HK-2 (cell line): ENCODE results near the gene DNHD1.

ENCODE experiments used
- DNase-seq: peaks from one replicate; pipeline ENCODE4 v3.0.0-alpha.2; 2018; ENCODE audit not compliant: unreplicated experiment

DNHD1 gene

DNA sequence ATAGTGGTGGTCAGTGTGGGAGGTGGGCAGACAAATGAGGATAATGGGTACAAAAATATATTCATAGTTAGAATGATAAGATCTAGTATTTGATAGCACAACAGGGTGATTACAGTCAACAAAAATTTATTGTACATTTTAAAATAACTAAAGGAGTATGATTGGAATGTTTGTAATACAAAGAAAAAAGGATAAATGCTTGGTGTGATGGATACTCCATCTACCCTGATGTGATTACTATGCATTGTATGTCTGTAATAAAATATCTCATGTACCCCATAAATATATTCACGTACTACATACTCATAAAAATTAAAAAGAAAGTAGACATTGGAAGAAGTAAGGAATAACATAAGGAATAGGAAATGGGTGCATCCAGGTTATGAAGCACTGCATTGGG lies 90.9 kb downstream of the DNHD1 start:
- DNase-seq: no peak

DNA sequence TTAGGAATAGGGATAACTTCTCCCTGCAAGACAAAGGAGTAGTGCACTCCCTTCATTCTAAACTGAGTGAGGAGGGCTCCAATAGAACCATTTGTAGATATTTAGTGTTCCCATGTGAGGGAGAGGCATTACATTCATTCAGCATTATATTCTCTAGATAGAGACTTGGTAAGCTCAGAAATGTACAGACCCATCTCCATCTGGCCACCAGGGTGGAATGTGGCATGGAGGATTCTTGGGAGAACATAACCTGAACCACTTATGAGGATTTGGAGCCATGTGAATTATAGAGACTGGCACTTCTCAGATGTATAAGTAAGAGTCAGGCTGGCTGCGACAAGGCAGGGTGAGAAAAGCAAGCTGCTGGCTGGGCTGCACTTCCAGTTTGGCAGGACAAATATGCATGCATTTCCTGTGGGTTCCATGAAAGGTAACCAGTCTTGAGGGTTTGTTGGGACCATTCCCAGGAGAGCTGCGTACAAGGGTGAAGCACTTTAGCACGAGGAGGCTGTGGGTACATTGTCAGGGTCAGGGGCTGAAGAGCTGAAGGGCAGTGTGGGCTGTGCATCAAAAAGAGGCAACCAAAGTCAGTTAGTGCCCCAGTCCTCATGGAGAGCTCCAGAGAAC lies 97.2 kb downstream of the DNHD1 start:
- no peak for DNase-seq

DNA sequence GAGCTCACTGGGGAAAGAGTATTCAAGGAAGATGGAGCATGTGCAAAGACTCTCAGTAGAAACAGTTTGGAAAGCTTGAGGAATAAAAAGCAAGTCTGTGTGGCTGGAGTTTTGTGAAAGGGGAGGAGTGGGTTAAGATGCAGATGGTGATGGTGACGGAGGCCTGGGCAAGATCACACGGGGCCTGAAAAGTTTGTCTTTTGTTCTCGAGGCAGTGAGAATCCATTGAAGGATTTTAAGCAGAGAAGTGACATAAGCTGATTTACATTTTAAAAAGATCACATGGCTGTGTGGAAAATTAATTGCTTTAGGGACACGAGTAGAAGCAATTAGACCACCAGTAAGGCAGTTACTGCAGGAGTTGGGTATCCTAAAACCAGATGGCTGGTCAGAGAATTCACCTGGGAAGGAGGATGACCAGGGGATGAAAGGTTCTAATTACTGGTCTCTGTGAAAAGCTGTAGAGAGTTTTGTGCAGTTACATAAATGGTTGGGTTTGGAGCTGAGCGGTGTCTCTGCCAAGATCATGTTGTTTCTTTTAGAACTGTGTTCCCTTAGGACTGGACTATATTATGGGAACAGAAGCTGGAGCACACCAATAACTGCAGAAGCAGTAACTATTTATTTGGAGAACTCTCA lies 99.3 kb downstream of the DNHD1 start:
- DNase-seq: no peak

DNA sequence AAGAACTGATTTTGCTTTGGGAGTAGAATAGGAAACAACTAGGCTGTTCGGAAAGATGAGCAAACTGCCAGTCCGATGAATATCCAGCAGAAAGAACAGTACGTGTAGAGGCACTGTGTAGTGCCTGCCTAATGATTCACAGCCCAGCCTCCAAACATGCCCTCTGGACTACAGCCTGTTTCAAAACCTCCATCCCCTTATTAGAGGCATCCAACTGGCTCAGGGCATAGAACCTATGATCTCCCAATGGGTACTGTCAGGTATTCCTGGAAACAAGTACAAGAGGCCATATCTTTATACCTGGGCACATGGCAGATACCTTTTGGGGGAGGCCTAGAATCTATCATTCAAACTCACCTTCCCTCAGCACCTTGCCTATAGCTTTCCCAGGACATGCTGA lies 101.5 kb downstream of the DNHD1 start:
- no peak for DNase-seq

DNA sequence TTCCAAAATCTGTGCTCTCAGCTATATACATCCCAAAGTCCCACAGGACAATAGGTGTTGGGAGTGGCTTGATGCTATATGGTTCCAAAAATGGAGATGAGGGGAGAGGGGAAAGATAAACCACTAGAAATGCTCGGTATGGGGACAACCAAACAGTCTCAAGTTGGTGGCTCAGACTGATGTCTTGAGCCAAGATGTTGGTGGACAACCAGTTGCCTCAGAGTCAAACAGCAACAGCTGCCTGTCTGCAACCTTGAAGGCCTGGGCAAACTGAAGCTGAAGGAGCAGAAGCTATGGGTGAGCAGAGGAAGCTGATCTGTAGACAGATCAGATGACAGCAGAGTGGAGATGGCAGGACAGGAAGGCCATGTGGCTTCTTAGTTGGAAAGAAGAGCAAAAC lies 102.4 kb downstream of the DNHD1 start:
- DNase-seq: no peak

DNA sequence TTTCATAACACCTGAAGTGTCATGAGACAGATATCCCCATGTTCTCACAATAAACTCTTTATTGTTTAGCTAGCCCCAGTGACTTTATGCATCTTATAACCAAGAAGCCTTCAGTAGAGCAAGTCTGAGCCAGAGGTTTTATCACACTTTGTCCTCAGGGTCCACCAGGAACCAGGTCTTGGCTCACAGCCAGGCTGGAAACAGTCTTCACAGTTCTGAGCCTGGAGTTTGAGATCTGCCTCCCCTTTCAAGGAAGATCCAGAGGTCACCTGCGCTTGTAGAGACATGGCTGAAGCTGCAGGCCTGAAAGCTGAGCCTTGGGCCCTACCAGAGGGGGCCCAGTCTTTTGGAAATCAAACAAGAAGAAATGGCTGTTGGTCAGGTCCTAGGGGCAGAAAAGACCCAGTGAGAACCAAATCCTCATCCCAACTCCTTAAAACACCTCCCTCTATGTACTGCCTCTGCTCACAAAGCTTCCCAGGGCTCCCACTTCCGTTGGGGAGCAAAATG lies 102.9 kb downstream of the DNHD1 start:
- no peak for DNase-seq

DNA sequence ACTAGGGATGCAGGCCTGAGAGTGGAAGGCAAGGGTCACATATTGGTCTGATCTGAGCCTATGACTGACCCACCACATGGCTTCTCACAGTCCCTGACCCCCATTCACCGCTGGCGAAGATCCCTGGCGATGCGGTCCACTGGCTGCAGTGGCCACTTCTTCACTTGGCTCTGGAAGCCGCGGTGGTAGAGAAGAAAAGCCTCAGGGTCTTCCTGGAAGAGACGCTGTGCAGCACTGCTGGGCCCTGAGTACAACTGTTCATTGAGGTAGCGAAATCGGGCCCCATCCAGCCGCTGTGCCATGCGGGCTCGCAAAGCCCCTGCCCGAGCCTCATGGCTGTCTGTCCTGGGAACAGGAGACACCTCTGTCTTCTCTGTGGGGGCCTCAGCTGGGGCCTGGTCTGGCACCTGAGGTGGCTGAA lies 104.0 kb downstream of the DNHD1 start:
- no peak for DNase-seq

DNA sequence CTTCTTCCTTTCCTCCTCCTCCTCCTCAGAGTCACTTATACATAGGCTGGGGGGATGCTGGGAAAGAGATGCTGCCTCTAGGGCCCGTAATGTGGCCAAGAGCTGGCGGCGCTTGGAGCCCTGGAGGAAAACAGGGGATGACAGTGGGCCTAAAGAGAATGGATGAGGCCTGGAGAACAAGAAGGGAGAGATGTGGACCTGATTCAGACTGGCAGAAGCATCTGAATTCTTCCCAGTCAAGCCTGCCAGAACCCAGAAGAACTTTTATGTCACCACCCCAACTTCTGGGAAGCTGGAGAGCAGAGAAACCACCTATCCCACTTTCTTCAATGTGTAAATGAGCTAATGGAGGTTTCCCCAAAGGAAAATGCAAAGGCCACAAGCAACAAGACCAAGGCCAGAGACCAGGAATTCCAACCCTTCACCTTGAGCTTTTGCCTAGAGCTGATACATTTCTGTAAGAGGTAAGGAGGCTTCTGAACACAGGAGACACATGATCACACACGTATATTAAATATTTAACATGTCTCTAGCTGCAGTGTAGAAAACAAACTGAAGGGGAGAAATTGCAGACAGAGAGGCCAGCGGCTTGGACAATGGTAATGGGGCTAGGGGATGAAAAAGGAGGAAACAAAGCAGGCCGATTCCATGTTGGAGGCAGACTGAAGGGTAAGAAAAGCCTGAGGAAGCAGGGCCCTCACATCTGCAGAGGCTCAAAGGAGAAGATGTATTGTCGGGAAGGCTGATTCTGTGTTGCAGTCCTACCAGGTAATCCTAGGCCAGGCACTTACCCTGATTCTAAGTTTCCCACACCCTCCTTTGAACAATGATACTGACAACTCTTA lies 105.2 kb downstream of the DNHD1 start:
- DNase-seq: no peak

DNA sequence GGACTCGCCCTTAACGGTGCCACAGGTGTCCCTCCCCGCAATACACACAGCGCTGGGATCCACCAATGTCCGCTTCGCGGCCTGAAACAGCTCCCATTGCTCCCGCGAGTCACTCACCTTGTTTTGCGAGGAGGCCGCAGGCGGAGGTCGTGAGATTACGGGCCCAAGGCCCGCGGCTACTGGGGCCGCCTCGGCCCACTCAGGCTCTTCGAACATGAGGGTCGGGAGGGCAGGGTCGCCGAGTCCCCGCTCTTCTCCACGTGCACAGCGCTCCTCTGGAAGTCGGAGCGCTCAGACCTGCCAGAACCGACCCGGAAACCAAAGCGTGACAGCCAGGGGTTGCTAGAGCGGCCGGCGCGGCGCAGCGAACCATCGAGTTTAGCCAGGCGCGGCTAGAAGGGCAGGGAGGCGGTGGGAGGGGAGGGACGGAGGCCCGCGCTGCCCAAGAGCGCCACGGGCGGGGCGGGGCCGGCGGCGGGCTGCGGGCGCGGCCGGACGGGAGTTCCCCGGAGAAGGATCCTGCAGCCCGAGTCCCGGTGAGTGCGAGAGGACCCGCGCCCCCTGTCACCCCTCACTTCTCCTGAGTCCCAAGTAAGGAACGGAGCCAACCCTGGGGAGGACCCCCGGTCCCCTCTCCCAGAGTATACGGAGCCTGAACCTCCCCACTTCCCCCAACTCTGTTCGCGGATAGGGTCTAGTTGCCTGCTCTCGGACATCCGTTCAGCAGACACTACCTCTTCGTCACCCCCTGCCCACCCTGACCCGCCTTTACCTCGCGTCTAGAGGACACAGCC lies 106.4 kb downstream of the DNHD1 start, which contains the start of the genes ILK and RRP8:
TSS of gene ILK (plus strand) at position 488 of the 794 bp plus-strand sequence. CDS start 498 bp downstream, outside the sequence.
TSS of gene RRP8 (minus strand) at position 330 of the 794 bp plus-strand sequence. CDS start at position 216, 114 bp downstream.
- peak; percentile 79 for DNase-seq

DNA sequence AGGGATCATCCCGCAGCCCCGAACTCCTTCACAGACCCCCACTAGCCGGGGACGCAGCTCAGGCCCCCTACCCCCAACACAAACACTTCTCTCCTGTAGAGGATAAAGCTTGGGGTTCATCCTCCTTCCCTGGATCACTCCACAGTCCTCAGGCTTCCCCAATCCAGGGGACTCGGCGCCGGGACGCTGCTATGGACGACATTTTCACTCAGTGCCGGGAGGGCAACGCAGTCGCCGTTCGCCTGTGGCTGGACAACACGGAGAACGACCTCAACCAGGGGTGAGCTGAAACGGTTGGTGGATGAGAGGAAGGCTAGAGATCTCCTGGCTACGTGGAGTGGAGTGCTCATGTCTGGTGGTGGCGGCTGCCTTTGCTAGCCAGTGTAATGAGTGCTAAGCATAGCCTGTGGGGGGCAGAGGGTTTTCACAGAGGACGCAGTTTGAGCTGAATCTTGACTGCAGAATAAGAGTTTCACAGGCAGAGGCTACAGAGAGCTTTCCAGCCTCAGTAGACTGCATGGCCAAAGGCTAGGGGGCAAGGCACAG lies 107.1 kb downstream of the DNHD1 start:
- DNase-seq: peak; percentile 47

DNA sequence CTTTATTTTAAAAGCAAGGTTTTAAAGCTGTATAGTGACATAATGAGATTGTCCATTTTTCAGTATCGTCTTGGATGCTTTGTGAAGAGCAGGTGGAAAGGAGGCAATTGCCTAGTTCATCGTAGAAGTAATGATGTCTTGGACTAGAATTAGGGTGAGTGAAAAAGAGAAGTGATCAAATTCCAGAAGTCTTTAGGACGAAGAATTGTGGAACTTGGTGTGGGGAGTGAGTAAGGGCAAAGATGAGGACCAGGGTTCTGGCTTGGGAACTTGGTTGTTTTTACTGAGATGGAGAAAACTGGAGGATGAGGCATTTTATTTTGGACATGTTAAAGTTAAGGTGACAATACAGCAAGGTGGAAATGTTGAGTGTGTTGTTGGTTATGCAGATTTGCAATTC lies 107.7 kb downstream of the DNHD1 start:
- DNase-seq: no peak

DNA sequence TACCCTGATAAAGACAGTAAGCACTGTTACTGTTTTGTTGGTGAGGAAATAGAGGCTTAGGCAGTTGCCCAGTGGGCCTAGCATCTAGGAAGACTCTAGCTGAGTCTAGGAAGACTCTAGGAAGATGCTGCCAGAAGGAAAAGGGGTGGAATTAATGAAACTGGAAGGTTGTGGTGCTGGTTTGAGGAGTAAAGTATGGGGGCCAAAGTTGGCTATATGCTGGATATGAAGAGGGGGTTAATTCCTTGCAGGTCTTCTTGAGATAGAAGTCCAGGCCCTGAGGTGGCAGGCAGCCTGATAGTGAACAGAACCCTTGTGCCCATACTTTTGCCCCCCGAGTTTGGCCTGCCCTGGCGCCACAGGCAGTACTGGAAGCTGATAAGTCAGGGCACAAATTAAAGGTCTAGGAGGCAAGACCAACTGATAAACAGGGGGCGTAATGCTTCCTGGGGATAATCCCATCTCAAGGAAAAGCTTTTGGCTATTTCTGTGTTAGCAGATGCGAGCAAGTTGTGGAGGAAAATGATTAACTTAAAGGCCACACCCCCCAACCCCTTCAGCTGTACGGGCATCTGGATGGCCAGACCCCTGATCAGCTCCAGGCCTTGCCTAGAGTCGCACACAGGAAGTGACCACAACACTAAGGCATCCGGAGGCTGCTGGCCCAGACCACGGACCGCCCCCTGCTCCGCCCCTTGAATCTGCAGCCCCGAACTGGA lies 109.5 kb downstream of the DNHD1 start:
- peak; percentile 88 for DNase-seq

DNA sequence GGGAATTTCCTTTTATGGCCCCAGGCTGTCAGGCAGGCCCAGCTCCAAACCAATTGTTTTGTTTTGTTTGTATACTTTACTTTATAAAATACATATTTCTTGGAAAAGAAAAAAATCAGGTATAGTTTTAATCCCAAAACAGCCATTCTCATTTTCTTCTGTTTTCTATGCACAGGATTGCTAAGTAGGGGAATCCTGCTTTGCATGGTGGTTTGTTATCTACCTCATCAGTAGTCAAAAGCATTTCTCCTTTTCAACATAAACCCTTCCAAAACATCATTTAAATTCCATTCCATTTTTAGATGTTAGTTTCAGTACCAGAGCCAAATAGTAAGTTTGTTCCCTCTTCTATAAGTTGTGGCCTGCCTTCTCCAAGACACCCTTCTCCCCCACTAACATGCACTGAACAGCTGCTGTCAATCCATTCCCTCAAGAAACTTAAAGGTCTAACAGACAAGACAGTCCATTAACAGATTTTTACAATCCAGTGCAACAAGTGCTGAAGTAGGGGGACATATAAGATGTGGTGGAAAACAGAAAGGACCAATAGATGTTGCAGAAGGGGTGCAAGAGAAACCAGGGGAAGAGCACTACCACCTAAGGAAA lies 110.2 kb downstream of the DNHD1 start:
- no peak for DNase-seq

DNA sequence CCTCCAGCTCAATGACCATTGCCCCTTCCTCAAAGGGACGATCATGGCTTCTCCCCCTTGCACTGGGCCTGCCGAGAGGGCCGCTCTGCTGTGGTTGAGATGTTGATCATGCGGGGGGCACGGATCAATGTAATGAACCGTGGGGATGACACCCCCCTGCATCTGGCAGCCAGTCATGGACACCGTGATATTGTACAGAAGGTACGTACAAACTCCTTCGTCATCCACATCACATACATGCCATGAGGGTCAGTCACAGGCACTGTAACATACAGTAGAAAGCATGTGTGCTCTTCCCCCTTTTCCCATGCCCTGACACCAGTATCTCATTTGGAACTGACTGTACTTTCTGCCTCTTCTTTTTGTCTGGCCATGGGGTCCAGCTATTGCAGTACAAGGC lies 110.9 kb downstream of the DNHD1 start:
- no peak for DNase-seq

DNA sequence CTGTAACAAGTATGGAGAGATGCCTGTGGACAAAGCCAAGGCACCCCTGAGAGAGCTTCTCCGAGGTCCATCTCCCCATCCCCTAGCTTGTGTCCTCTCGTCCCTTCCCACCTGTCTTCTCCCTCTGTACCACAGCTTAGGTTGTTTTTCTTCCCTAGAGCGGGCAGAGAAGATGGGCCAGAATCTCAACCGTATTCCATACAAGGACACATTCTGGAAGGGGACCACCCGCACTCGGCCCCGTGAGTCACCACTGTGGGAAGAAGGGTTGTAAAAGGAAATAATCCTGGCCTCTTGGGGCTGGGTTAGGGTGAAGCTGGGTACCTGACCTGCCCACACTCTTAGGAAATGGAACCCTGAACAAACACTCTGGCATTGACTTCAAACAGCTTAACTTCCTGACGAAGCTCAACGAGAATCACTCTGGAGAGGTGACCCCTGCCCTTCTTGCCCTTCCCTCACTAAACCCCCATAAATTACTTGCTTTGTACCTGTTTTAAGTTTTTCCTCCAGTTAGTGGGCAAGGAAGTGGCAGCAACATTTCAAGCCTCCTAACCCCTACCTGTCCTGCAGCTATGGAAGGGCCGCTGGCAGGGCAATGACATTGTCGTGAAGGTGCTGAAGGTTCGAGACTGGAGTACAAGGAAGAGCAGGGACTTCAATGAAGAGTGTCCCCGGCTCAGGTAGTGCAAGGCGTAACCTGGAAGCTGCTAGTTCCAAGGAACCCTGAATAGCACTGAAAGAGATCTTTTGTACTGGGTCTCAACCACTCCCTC lies 111.8 kb downstream of the DNHD1 start:
- no peak for DNase-seq

DNA sequence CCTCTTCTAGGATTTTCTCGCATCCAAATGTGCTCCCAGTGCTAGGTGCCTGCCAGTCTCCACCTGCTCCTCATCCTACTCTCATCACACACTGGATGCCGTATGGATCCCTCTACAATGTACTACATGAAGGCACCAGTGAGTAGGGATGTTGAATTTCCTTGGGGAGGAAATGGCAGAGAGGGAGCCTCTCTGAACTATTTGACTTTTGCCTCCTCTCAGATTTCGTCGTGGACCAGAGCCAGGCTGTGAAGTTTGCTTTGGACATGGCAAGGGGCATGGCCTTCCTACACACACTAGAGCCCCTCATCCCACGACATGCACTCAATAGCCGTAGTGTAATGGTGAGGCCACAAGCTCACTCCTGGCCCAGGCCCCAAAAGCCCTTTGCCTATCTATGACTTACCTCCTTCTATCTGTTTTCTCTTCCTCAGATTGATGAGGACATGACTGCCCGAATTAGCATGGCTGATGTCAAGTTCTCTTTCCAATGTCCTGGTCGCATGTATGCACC lies 112.5 kb downstream of the DNHD1 start:
- DNase-seq: no peak

DNA sequence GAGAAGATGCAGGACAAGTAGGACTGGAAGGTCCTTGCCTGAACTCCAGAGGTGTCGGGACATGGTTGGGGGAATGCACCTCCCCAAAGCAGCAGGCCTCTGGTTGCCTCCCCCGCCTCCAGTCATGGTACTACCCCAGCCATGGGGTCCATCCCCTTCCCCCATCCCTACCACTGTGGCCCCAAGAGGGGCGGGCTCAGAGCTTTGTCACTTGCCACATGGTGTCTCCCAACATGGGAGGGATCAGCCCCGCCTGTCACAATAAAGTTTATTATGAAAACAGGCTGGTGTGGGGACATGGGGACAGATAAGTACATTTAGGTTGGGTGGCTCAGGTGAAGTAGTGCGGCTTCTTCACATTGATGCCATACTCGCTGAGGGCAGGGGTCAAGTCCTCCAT lies 113.5 kb downstream of the DNHD1 start:
- no peak for DNase-seq

DNA sequence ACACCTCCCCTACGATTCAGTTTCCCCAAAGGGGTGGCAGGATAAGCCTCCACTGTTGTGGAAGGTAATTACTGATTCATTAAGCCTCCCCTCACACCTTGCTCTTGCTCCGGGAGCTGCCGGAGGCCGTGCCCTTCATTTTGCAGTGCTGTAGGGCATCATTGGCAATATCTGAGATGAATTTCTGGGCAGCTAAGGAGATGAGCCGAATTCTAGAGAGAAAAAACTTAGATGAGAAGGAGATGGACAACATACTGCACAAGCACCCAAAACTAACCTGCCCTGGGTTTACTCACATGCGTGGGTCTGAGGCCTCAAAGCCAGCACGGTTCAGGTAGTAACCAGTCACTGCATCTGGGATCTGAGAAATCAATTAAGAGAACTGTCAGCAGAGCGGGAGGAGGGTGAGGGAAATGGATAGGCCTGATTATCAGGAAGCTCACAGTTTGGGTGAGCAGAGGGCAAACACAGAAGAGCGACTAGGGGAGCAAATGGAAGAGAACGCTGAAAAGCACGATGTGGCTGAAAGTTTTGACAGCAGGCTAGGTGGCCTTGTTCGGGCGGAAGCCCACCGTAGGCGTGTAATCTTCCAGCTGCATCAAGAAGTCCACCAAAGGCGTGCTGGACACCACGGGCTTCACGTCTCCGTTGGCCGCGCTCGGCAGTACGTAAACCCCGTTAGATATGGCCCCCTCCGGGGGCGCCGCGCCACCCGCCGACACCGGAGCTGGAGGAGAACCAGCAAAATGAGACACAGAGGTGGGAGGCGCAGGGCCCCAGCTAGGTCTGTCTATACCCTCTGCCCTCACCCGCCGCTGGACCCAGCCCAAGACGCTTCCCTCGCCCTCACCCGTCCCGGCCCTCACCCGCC lies 114.2 kb downstream of the DNHD1 start:
- peak; percentile 32 for DNase-seq

DNA sequence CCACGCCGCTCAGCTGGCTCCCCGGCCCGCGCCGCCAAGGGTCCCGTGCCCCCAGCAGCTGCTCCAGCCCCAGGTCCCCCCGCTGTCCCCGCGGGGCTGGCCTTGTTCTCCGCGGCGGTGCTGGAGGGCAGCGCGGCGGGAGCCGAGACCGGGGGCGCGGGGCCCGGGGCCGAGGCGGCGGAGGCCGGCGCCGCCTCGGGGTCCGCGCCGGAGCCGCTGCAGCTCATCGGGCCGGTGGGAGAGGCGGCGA lies 114.8 kb downstream of the DNHD1 start:
- no peak for DNase-seq
